ENCODE measurements around the gene TBPL1. TPM values are rescaled to one million over a fixed set of nuclear protein-coding genes. Genes with fewer than 3 reads are reported as not detected.
A peak's percentile ranks its signal among the peaks of the same experiment; 100 is the strongest.

The TBPL1 gene
- total and polyA plus RNA-seq, 9 of the 15 experiments (the other 6 are each of a cell fraction or from before 2014, with no cell fraction given): 78.1 to 152 (median 107) TPM

DNA sequence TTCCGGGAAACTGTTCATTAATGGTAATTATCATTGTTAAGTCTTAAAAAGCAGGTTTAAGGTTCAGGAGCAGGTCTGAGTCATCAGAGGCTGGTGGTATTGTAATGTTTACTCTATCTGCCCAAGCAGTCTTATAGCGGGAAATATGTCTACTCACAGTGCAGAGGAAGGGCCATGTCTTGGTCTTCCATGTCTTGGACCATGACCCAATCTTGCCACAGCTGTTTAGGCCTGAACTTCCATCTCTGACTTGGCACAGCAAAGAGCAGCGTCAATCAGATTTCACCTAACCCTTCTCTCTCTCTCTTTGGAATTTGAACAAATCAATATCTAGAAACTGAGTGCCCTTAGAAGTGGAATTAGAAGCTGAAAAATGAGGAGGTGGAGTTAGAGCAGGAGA, 73.6 kb downstream of the TBPL1 start (continued):
- TF ChIP-seq TBP (optimal IDR thresholded peaks at IDR 0.05; ENCODE audit: low read depth, low read length): no peak
- no peak for TF ChIP-seq ZNF165 (CRISPR knock-in tag; IDR thresholded peaks at IDR 0.05; ENCODE audit: borderline replicate concordance)
- TF ChIP-seq KAT2B (IDR thresholded peaks at IDR 0.05; ENCODE audit: low read depth, low read length): no peak
- no peak for TF ChIP-seq NUFIP1 (IDR thresholded peaks at IDR 0.05; ENCODE audit: partially characterized antibody)
- TF ChIP-seq MCM2 (IDR thresholded peaks at IDR 0.05; ENCODE audit: low read depth): no peak
- TF ChIP-seq ZNF764 (CRISPR knock-in tag; IDR thresholded peaks at IDR 0.05; ENCODE audit: low read depth): no peak
- TF ChIP-seq SIRT6 (IDR thresholded peaks at IDR 0.05; ENCODE audit: low read depth, low read length): no peak
- TF ChIP-seq KLF6 (CRISPR knock-in tag; IDR thresholded peaks at IDR 0.05; ENCODE audit: borderline replicate concordance): no peak
- no peak for TF ChIP-seq NFYB (IDR thresholded peaks at IDR 0.05; ENCODE audit: extremely low read depth, insufficient read length)
- no peak for TF ChIP-seq ZNF354B (CRISPR knock-in tag; IDR thresholded peaks at IDR 0.05)
- TF ChIP-seq, protein P1, sequence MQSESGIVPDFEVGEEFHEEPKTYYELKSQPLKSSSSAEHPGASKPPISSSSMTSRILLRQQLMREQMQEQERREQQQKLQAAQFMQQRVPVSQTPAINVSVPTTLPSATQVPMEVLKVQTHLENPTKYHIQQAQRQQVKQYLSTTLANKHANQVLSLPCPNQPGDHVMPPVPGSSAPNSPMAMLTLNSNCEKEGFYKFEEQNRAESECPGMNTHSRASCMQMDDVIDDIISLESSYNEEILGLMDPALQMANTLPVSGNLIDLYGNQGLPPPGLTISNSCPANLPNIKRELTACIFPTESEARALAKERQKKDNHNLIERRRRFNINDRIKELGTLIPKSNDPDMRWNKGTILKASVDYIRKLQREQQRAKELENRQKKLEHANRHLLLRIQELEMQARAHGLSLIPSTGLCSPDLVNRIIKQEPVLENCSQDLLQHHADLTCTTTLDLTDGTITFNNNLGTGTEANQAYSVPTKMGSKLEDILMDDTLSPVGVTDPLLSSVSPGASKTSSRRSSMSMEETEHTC (IDR thresholded peaks at IDR 0.05): no peak

- in situ Hi-C loops (cut with MboI): no loop called here
- no peak for DNase-seq (ENCODE audit: extremely low read depth in 1 of 4, low spot score in 3 of 4)
- FAIRE-seq: no peak
- Histone ChIP-seq H3K9me1 (ENCODE audit: control insufficient read depth, insufficient read depth, low read length) (no peaks in the 10 kb centered on the region), H3K4me2 (ENCODE audit: insufficient read depth, low read length) (no peak overlapping the region), H4K20me1 (replicated peaks; ENCODE audit: control insufficient read depth, insufficient read depth, low read length) (no peaks in the 10 kb centered on the region), H3K4me3 (no peak overlapping the region), H3K4me1 (replicated peaks in 1 of 2; ENCODE audit: control insufficient read depth in 2 of 2, insufficient read depth in 2 of 2, low read length in 2 of 2) (peaks cover 3 to 47% of the 10 kb centered on the region in 2 experiments; a peak in 4 of 5 replicates), H3K9ac (ENCODE audit: insufficient read depth in 1 of 2, low read depth in 2 of 2, low read length in 2 of 2) (no peak overlapping the region), H3K9me3 (replicated peaks; ENCODE audit: control insufficient read depth, insufficient read depth, low read depth, low read length) (no peaks in the 10 kb centered on the region), H2AFZ (ENCODE audit: low read depth, low read length) (no peak overlapping the region), H3K27ac (ENCODE audit: extremely low read depth, low read depth, low read length) (no peak overlapping the region), H3K79me2 (ENCODE audit: control insufficient read depth, insufficient read depth, low read length) (no peaks in the 10 kb centered on the region), H3K36me3 (ENCODE audit: control insufficient read depth, insufficient read depth, low read length) (no peaks in the 10 kb centered on the region), H3K27me3 (ENCODE audit: control insufficient read depth in 2 of 2, insufficient read depth in 2 of 2, low read length in 2 of 2) (no peaks in the 10 kb centered on the region)
- POLR2A ChIA-PET: interaction anchor here (0.8 kb wide), 1 partner anchor 20 kb away, joined by 3 read pairs; no protein-coding TSS in a partner anchor
- no TSS peak for BruUV-seq (replicated peaks)
- TF ChIP-seq PBX2 (CRISPR knock-in tag; IDR thresholded peaks at IDR 0.05; ENCODE audit: low read depth) (no peak), PBX2 (tag; conservative IDR thresholded peaks at IDR 0.05; ENCODE audit: low read depth) (peak; percentile 57; the same call in 1 of the 2 replicates), MEIS2 (IDR thresholded peaks at IDR 0.05; ENCODE audit: partially characterized antibody) (peak; percentile 60)
- TF ChIP-seq, protein P2, sequence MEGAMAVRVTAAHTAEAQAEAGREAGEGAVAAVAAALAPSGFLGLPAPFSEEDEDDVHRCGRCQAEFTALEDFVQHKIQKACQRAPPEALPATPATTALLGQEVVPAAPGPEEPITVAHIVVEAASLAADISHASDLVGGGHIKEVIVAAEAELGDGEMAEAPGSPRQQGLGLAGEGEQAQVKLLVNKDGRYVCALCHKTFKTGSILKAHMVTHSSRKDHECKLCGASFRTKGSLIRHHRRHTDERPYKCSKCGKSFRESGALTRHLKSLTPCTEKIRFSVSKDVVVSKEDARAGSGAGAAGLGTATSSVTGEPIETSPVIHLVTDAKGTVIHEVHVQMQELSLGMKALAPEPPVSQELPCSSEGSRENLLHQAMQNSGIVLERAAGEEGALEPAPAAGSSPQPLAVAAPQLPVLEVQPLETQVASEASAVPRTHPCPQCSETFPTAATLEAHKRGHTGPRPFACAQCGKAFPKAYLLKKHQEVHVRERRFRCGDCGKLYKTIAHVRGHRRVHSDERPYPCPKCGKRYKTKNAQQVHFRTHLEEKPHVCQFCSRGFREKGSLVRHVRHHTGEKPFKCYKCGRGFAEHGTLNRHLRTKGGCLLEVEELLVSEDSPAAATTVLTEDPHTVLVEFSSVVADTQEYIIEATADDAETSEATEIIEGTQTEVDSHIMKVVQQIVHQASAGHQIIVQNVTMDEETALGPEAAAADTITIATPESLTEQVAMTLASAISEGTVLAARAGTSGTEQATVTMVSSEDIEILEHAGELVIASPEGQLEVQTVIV (CRISPR knock-in tag; IDR thresholded peaks at IDR 0.05; ENCODE audit: borderline replicate concordance): no peak
- no peak for ATAC-seq
- intact Hi-C loops (cut with micrococcal nuclease): no loop called here
- WGBS (ENCODE audit: insufficient coverage, low coverage, missing lambda C conversion rate): 43% methylated on average over 5 of the region's 5 CpGs
- CTCF ChIA-PET (ENCODE audit: low intra/inter-chr PET ratio): no interaction called here
Observed at GRCh38 chr6:134028438-134028837, 75.4 kb downstream of the TBPL1 start.

All from K562 (cell line).